HCT116 (cell line): Measurements from ENCODE around the gene MTFR2.

Source experiments
- EZH2 ChIP-seq: fragments of 200-600 bp; sonication (generic); IDR thresholded peaks from 2 replicates; pipeline ENCODE4 v1.6.1; 2017; ENCODE audit warnings: antibody characterized with exemption, mixed run types
- EZH2phosphoT487 ChIP-seq: fragments of 200-600 bp; IDR thresholded peaks from 2 replicates; pipeline ENCODE4 v1.6.1; 2018; ENCODE audit warnings: antibody characterized with exemption, borderline replicate concordance
- FOSL1 ChIP-seq: IDR thresholded peaks from 2 replicates; pipeline ENCODE4 v1.6.1; 2012; ENCODE audit warnings: low read depth
- POLR2A ChIP-seq: IDR thresholded peaks from 2 replicates; pipeline ENCODE4 v1.7.0; 2011; ENCODE audit warnings: borderline replicate concordance; ENCODE audit not compliant: insufficient read depth, insufficient read length; ENCODE audit errors: extremely low read depth
- SP1 ChIP-seq: IDR thresholded peaks from 2 replicates; pipeline ENCODE4 v1.6.1; 2012; ENCODE audit warnings: low read depth
- TF ChIP-seq, protein P1 (sequence below), 3 experiments: fragments of 200-600 bp in 1 of 3; sonication (generic) in 1 of 3; IDR thresholded peaks in 2 of 3; conservative IDR thresholded peaks in 1 of 3; 2 replicates each; pipeline ENCODE4 v1.5.1; 2012 to 2017; ENCODE audit warnings: low read depth in 2 of 3, low read length in 2 of 3, antibody characterized with exemption in 1 of 3, borderline replicate concordance in 1 of 3, control low read depth in 1 of 3, mild to moderate bottlenecking in 1 of 3, mixed read lengths in 1 of 3, mixed run types in 1 of 3, moderate library complexity in 1 of 3; ENCODE audit not compliant: insufficient read depth in 1 of 3
- TF ChIP-seq, protein P2 (sequence below): IDR thresholded peaks from 2 replicates; pipeline ENCODE4 v1.6.1; 2012; ENCODE audit warnings: low read depth

DNA sequence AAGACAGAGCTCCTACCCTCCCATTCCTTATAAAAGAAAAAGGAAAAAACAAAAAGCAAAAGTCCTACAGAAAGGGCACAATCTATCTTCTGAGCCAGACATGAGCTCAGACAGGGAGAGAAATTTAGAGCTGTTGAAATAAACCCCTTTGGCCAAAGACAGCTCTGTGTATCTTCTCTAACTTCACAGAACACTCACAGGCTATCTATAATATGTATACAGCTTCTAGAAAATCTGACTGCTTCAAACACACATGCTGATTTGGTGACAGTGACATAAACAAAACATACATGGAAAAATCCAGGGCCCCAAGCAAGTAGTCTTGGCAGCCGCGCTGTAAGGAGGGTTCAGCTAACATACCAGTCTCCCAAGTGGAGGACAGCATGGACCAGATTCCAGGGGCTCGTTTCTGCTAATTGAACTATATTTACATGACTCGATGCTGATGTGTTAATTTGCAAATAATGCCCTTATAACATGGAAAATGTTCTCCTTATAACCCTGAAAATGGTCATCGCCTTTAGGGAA, 37.0 kb downstream of the MTFR2 start:
- TF ChIP-seq POLR2A (no peak), EZH2phosphoT487 (no peak), SP1 (no peak), EZH2 (no peak), FOSL1 (no peak)
- TF ChIP-seq, protein P1, sequence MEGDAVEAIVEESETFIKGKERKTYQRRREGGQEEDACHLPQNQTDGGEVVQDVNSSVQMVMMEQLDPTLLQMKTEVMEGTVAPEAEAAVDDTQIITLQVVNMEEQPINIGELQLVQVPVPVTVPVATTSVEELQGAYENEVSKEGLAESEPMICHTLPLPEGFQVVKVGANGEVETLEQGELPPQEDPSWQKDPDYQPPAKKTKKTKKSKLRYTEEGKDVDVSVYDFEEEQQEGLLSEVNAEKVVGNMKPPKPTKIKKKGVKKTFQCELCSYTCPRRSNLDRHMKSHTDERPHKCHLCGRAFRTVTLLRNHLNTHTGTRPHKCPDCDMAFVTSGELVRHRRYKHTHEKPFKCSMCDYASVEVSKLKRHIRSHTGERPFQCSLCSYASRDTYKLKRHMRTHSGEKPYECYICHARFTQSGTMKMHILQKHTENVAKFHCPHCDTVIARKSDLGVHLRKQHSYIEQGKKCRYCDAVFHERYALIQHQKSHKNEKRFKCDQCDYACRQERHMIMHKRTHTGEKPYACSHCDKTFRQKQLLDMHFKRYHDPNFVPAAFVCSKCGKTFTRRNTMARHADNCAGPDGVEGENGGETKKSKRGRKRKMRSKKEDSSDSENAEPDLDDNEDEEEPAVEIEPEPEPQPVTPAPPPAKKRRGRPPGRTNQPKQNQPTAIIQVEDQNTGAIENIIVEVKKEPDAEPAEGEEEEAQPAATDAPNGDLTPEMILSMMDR (IDR thresholded peaks at IDR 0.05 in 2 of 3, conservative IDR thresholded peaks at IDR 0.05 in 1 of 3; ENCODE audit: borderline replicate concordance in 1 of 3, insufficient read depth in 1 of 3, low read depth in 2 of 3, low read length in 2 of 3) = no peak
- TF ChIP-seq, protein P2, sequence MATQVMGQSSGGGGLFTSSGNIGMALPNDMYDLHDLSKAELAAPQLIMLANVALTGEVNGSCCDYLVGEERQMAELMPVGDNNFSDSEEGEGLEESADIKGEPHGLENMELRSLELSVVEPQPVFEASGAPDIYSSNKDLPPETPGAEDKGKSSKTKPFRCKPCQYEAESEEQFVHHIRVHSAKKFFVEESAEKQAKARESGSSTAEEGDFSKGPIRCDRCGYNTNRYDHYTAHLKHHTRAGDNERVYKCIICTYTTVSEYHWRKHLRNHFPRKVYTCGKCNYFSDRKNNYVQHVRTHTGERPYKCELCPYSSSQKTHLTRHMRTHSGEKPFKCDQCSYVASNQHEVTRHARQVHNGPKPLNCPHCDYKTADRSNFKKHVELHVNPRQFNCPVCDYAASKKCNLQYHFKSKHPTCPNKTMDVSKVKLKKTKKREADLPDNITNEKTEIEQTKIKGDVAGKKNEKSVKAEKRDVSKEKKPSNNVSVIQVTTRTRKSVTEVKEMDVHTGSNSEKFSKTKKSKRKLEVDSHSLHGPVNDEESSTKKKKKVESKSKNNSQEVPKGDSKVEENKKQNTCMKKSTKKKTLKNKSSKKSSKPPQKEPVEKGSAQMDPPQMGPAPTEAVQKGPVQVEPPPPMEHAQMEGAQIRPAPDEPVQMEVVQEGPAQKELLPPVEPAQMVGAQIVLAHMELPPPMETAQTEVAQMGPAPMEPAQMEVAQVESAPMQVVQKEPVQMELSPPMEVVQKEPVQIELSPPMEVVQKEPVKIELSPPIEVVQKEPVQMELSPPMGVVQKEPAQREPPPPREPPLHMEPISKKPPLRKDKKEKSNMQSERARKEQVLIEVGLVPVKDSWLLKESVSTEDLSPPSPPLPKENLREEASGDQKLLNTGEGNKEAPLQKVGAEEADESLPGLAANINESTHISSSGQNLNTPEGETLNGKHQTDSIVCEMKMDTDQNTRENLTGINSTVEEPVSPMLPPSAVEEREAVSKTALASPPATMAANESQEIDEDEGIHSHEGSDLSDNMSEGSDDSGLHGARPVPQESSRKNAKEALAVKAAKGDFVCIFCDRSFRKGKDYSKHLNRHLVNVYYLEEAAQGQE = no peak
